Smooth muscle cell (in vitro differentiated cells): ENCODE results near the gene BCAS1. TPM values are rescaled to one million over a fixed set of nuclear protein-coding genes. Genes with fewer than 3 reads are reported as not detected.
A peak's percentile ranks its signal among the peaks of the same experiment; 100 is the strongest.

Experiments
- DNase-seq: peaks from one replicate; lab custom pipeline; 2025; ENCODE audit not compliant: unreplicated experiment; lab: John Stamatoyannopoulos, UW
- H2AFZ ChIP-seq: fragments of 200-600 bp; sonication (generic); 2 replicates; pipeline ENCODE4 v1.6.0; 2016; ENCODE audit warnings: antibody characterized with exemption, low read depth, mild to moderate bottlenecking
- H3F3A ChIP-seq: fragments of 200-600 bp; sonication (generic); 2 replicates; pipeline ENCODE4 v1.6.0; 2017; ENCODE audit warnings: antibody characterized with exemption, low read depth
- H3K27ac ChIP-seq: fragments of 200-600 bp; sonication (generic); 2 replicates; pipeline ENCODE4 v1.5.1; 2016; ENCODE audit warnings: low read depth, mild to moderate bottlenecking
- H3K27me3 ChIP-seq: fragments of 200-600 bp; sonication (generic); 2 replicates; pipeline ENCODE4 v1.6.1; 2016; ENCODE audit warnings: low read depth, mild to moderate bottlenecking
- H3K36me3 ChIP-seq: fragments of 200-600 bp; sonication (generic); 2 replicates; pipeline ENCODE4 v1.5.1; 2016; ENCODE audit warnings: low read depth
- H3K4me1 ChIP-seq: fragments of 200-600 bp; sonication (generic); 2 replicates; pipeline ENCODE4 v1.5.1; 2016; ENCODE audit warnings: low read depth
- H3K4me2 ChIP-seq: fragments of 200-600 bp; sonication (generic); 2 replicates; pipeline ENCODE4 v1.6.0; 2016; ENCODE audit warnings: mild to moderate bottlenecking
- H3K4me3 ChIP-seq: fragments of 200-600 bp; sonication (generic); 2 replicates; pipeline ENCODE4 v1.5.1; 2016; ENCODE audit warnings: mild to moderate bottlenecking
- H3K79me2 ChIP-seq: fragments of 200-600 bp; sonication (generic); 2 replicates; pipeline ENCODE4 v1.6.0; 2016; ENCODE audit warnings: low read depth, mild to moderate bottlenecking
- H3K9ac ChIP-seq: fragments of 200-600 bp; sonication (generic); 2 replicates; pipeline ENCODE4 v1.6.0; 2016; ENCODE audit warnings: low read depth
- H3K9me3 ChIP-seq: fragments of 200-600 bp; sonication (generic); replicated peaks from 2 replicates; pipeline ENCODE4 v1.5.1; 2016; ENCODE audit warnings: low read depth
- H4K20me1 ChIP-seq: fragments of 200-600 bp; sonication (generic); 2 replicates; pipeline ENCODE4 v1.6.0; 2016; ENCODE audit warnings: low read depth
- WGBS: methylation state at CpG from one replicate; pipeline ENCODE4 v1.1.7; 2016; ENCODE audit warnings: low lambda C conversion rate; 5-methylcytosine and 5-hydroxymethylcytosine counted together
- polyA plus RNA-seq: library from polyadenylated mRNA; unstranded; fragments of >200 nt; fragmentation: Nextera tagmentation; extraction: Ambion mirVana; gene quantifications from 2 replicates; pipeline ENCODE4 v1.2.1, GENCODE V29; 2016
- total RNA-seq: library from RNA; depleted of rRNA; stranded (reverse); fragments of >200 nt; gene quantifications from 2 replicates; pipeline ENCODE4 v1.2.3, GENCODE V29; 2014
- TF ChIP-seq, protein P1 (sequence below): fragments of 200-600 bp; sonication (generic); IDR thresholded peaks from 2 replicates; pipeline ENCODE4 v1.5.1; 2017; ENCODE audit warnings: borderline replicate concordance, mild to moderate bottlenecking, antibody characterized with exemption; ENCODE audit not compliant: insufficient read depth, poor library complexity, severe bottlenecking

The BCAS1 gene
- total and polyA plus RNA-seq, 2 experiments from 2014 or later, result 0.09 to 0.15 TPM

DNA sequence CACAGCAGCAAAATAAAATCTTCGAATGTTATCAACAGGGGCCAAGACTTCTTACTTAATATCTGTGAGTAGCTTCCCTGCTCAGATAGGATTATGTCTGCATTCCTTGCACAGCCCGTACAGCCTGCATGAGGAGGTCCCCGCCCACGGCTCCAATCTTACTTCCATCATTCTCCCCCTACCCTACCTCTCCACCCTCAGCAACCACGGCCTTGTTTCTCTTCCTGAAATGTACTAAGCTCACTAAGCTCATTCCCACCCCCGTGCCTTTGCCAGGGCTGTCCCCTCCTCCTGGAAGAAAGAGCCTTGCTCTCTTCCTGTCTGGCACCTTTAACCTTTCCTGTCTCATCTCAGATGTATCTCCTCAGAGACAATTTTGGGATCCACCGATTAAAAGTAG, 120.4 kb downstream of the BCAS1 start:
- Histone ChIP-seq H3K9ac (peak overlapping the region; percentile 54), H2AFZ (no peak overlapping the region), H3K27me3 (no peaks in the 10 kb centered on the region), H3K4me1 (peaks cover 9% of the 10 kb centered on the region), H3K36me3 (no peaks in the 10 kb centered on the region), H3F3A (no peaks in the 10 kb centered on the region), H3K4me3 (no peak overlapping the region), H3K9me3 (peaks cover 3% of the 10 kb centered on the region), H3K27ac (peak overlapping the region; percentile 88), H3K4me2 (peak overlapping the region; percentile 34), H3K79me2 (no peaks in the 10 kb centered on the region), H4K20me1 (no peaks in the 10 kb centered on the region)
- TF ChIP-seq, protein P1, sequence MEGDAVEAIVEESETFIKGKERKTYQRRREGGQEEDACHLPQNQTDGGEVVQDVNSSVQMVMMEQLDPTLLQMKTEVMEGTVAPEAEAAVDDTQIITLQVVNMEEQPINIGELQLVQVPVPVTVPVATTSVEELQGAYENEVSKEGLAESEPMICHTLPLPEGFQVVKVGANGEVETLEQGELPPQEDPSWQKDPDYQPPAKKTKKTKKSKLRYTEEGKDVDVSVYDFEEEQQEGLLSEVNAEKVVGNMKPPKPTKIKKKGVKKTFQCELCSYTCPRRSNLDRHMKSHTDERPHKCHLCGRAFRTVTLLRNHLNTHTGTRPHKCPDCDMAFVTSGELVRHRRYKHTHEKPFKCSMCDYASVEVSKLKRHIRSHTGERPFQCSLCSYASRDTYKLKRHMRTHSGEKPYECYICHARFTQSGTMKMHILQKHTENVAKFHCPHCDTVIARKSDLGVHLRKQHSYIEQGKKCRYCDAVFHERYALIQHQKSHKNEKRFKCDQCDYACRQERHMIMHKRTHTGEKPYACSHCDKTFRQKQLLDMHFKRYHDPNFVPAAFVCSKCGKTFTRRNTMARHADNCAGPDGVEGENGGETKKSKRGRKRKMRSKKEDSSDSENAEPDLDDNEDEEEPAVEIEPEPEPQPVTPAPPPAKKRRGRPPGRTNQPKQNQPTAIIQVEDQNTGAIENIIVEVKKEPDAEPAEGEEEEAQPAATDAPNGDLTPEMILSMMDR, result no peak
- no peak for DNase-seq
- 35% methylated on average over 7 of the region's 7 CpGs for WGBS

DNA sequence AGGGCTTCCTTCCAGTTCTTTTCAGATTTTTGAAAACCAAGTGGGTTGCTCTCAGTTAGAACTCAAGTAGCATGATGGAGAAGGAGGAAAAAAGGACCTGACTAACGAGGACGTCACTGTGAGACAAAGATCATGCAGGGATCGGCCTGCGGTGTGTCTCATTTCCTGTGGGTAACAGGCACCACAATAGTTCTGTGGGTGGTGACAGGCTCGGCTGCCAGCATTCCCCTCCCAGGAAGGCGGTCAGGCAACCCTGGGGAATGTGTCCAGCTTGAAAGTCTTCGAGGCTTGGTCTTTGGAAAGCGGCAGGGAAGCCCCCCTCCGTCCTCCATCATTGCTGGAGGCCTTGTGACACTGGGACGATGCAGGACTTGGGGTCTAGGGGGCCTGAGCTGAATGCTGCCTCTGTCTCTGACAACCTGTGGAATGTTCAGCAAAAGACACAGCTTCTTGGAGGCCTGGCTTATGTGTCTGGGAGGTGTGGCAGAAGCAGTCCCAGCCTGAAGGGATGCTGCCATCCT, 121.0 kb downstream of the BCAS1 start:
- peak overlapping the region; percentile 34 for H3K4me2 ChIP-seq
- H3K36me3 ChIP-seq, result no peaks in the 10 kb centered on the region
- H3K79me2 ChIP-seq, result no peaks in the 10 kb centered on the region
- H3F3A ChIP-seq, result no peaks in the 10 kb centered on the region
- DNase-seq, result no peak
- H3K9ac ChIP-seq, result peak overlapping the region; percentile 54
- peak overlapping the region; percentile 88 for H3K27ac ChIP-seq
- TF ChIP-seq, protein P1, result no peak
- H3K4me1 ChIP-seq, result peaks cover 9% of the 10 kb centered on the region
- H2AFZ ChIP-seq, result no peak overlapping the region
- H3K4me3 ChIP-seq, result no peak overlapping the region
- no peaks in the 10 kb centered on the region for H4K20me1 ChIP-seq
- peaks cover 3% of the 10 kb centered on the region for H3K9me3 ChIP-seq
- H3K27me3 ChIP-seq, result no peaks in the 10 kb centered on the region
- WGBS, result 23% methylated on average over 10 of the region's 10 CpGs

- no peaks in the 10 kb centered on the region for H3K27me3 ChIP-seq
- H2AFZ ChIP-seq, result no peak overlapping the region
- H3K79me2 ChIP-seq, result no peaks in the 10 kb centered on the region
- peaks cover 9% of the 10 kb centered on the region for H3K4me1 ChIP-seq
- H3K27ac ChIP-seq, result peak overlapping the region; percentile 88
- peak overlapping the region; percentile 34 for H3K4me2 ChIP-seq
- TF ChIP-seq, protein P1, result no peak
- peak overlapping the region; percentile 24 for H3K9ac ChIP-seq
- no peaks in the 10 kb centered on the region for H3F3A ChIP-seq
- no peaks in the 10 kb centered on the region for H3K36me3 ChIP-seq
- H3K9me3 ChIP-seq, result peaks cover 3% of the 10 kb centered on the region
- WGBS, result 97% methylated on average over 11 of the region's 11 CpGs
- DNase-seq, result no peak
- H4K20me1 ChIP-seq, result no peaks in the 10 kb centered on the region
- H3K4me3 ChIP-seq, result no peak overlapping the region
These were observed 121.7 kb downstream of the BCAS1 start for GRCh38 chr20:53948383-53949318.
